ENCODE results near the gene CHST9.

Gene CHST9

GRCh38 chr18:27223526-27224291 lies 38.6 kb upstream of the CHST9 start:
- ChIA-PET CTCF (no interaction called here), POLR2A (no interaction called here)
- TF ChIP-seq, protein P1, sequence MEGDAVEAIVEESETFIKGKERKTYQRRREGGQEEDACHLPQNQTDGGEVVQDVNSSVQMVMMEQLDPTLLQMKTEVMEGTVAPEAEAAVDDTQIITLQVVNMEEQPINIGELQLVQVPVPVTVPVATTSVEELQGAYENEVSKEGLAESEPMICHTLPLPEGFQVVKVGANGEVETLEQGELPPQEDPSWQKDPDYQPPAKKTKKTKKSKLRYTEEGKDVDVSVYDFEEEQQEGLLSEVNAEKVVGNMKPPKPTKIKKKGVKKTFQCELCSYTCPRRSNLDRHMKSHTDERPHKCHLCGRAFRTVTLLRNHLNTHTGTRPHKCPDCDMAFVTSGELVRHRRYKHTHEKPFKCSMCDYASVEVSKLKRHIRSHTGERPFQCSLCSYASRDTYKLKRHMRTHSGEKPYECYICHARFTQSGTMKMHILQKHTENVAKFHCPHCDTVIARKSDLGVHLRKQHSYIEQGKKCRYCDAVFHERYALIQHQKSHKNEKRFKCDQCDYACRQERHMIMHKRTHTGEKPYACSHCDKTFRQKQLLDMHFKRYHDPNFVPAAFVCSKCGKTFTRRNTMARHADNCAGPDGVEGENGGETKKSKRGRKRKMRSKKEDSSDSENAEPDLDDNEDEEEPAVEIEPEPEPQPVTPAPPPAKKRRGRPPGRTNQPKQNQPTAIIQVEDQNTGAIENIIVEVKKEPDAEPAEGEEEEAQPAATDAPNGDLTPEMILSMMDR (IDR thresholded peaks at IDR 0.05; ENCODE audit: insufficient read depth, low read length, missing control alignments), result no peak
- H3K4me3 ChIP-seq (ENCODE audit: low read depth, low read length), result no peak overlapping the region
- DNase-seq (ENCODE audit: low read depth, low spot score), result no peak

GRCh38 chr18:27214831-27215230 lies 29.7 kb upstream of the CHST9 start:
- ChIA-PET POLR2A (no interaction called here), CTCF (no interaction called here)
- no peak overlapping the region for H3K4me3 ChIP-seq (ENCODE audit: low read depth, low read length)
- DNase-seq (ENCODE audit: low read depth, low spot score), result no peak
- TF ChIP-seq, protein P1 (IDR thresholded peaks at IDR 0.05; ENCODE audit: insufficient read depth, low read length, missing control alignments), result no peak

- TF ChIP-seq, protein P1 (IDR thresholded peaks at IDR 0.05; ENCODE audit: insufficient read depth, low read length, missing control alignments), result no peak
- no peak overlapping the region for H3K4me3 ChIP-seq (ENCODE audit: low read depth, low read length)
- DNase-seq (ENCODE audit: low read depth, low spot score), result no peak
- ChIA-PET POLR2A (no interaction called here), CTCF (no interaction called here)
Measured at GRCh38 chr18:27213123-27213717, 28.1 kb upstream of the CHST9 start.

DNA sequence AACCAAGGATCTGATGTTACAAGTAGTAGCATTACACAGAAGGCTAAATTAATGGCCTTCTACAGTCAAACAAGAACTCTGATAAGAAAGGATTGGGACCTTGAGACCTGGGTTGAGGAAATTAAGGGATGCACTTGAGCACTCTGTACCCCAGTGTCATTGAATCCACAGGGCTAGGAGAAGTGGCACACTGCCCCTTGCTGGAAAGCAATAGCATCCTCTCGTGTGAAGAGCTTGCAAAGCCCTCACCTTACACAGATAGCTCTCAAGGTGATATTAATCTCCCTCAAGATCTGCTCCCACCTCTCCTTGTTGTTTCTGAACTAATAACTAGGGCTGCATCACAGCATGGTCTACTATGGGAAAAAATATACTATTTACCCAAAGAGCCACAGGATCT lies 26.5 kb upstream of the CHST9 start:
- ChIA-PET POLR2A (no interaction called here), CTCF (no interaction called here)
- H3K4me3 ChIP-seq (ENCODE audit: low read depth, low read length), result no peak overlapping the region
- TF ChIP-seq, protein P1 (IDR thresholded peaks at IDR 0.05; ENCODE audit: insufficient read depth, low read length, missing control alignments), result no peak
- no peak for DNase-seq (ENCODE audit: low read depth, low spot score)

DNA sequence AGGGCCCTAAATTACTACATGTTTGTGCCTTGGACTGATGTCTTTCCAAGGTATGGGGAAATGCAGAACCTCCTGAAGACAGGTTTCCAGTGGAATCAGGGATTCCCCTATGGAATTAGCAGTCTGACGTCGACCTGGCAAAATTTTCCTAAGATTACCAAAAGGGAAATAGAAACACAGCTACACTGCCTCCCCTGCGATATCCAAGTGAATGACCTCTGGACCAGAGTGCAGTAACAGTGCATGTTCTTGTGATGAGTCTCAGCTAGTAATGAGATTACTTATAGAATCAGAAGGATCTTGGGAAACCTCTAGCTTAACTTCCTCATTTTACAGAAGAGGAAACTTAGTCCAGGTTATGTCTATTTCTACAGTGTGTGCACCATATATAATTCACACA lies 21.3 kb upstream of the CHST9 start:
- ChIA-PET POLR2A (no interaction called here), CTCF (no interaction called here)
- no peak for DNase-seq (ENCODE audit: low read depth, low spot score)
- no peak overlapping the region for H3K4me3 ChIP-seq (ENCODE audit: low read depth, low read length)
- TF ChIP-seq, protein P1 (IDR thresholded peaks at IDR 0.05; ENCODE audit: insufficient read depth, low read length, missing control alignments), result no peak

DNA sequence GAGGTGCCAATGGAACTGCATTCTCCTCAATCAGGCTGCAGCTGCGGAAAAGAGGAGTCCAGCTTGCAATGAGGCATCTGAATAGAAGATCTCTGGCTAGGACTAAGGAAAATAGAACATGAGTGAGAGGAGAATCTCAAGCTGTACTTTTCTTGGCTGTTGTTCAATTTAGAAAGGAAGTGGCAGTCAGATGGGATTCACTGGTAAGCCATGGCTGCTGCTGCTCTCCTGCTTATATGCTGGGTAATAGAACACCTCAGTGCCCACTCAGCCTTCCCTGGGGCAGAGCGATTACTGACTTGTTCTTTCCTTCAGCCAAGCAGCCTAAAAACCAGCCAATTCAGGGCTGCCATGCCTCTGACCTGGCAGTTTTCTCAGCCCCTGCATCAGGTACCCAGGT lies 17.6 kb upstream of the CHST9 start:
- DNase-seq (ENCODE audit: low read depth, low spot score), result no peak
- ChIA-PET POLR2A (no interaction called here), CTCF (no interaction called here)
- TF ChIP-seq, protein P1 (IDR thresholded peaks at IDR 0.05; ENCODE audit: insufficient read depth, low read length, missing control alignments), result no peak
- H3K4me3 ChIP-seq (ENCODE audit: low read depth, low read length), result no peak overlapping the region
